PC-9 (cell line): ENCODE data around the gene HPS3.

Experiments used
- CTCF ChIP-seq: fragments of 200-600 bp; sonication (generic); conservative IDR thresholded peaks from 2 replicates; pipeline ENCODE4 v1.6.1; 2017; ENCODE audit warnings: mixed run types, antibody characterized with exemption, mild to moderate bottlenecking, moderate library complexity
- EZH2 ChIP-seq: fragments of 200-600 bp; sonication (generic); IDR thresholded peaks from 2 replicates; pipeline ENCODE4 v1.8.0; 2017; ENCODE audit warnings: antibody characterized with exemption, low read depth

DNA sequence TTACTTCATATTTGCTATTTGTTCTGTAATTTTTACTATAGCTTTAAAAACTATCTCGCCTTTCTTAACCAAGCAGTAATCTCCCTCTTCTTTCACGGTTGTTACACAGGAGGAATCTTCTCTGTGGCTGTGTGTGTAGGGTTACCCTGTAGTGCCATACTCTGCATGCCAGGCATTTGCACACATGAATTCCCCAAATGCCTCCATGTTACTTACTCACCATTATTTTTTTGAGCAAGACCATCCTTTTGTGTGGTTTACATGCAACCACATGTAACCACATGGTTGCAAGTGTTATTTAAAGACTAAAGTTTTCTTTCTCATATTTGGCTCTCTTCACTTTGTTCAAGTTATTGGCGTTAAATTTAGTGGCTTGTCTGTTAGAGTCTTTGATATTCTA lies 45.5 kb downstream of the HPS3 start:
- TF ChIP-seq EZH2 (no peak), CTCF (no peak)
